GM23338 (cell line): ENCODE measurements around the gene RAB25. TPM values are rescaled to one million over a fixed set of nuclear protein-coding genes. Genes with fewer than 3 reads are reported as not detected.

Experiments
- ATAC-seq: fragments of 200-7000 bp; cut with Tn5 transposase; 3 replicates; pipeline ENCODE4 v1.9.1; 2020
- DNase-seq: peaks from one replicate; pipeline ENCODE4 v3.0.0-alpha.2; 2015; ENCODE audit warnings: low spot score
- H2AFZ ChIP-seq: fragments of 200-600 bp; sonication (generic); 2 replicates; pipeline ENCODE4 v1.8.0; 2016; ENCODE audit warnings: antibody characterized with exemption, mild to moderate bottlenecking, moderate library complexity
- H3F3A ChIP-seq: fragments of 200-600 bp; sonication (generic); replicated peaks from 2 replicates; pipeline ENCODE4 v1.8.0; 2017; ENCODE audit warnings: antibody characterized with exemption, mixed run types, low read depth
- H3K27ac ChIP-seq: fragments of 200-600 bp; sonication (generic); 2 replicates; pipeline ENCODE4 v1.6.1; 2016; ENCODE audit warnings: low read depth
- H3K27me3 ChIP-seq: fragments of 200-600 bp; sonication (generic); 2 replicates; pipeline ENCODE4 v1.8.0; 2016; ENCODE audit warnings: mild to moderate bottlenecking, mixed run types, moderate library complexity; ENCODE audit not compliant: insufficient read depth
- H3K36me3 ChIP-seq: fragments of 200-600 bp; sonication (generic); 2 replicates; pipeline ENCODE4 v1.8.0; 2016; ENCODE audit warnings: mild to moderate bottlenecking; ENCODE audit not compliant: insufficient read depth
- H3K4me1 ChIP-seq: fragments of 200-600 bp; sonication (generic); 2 replicates; pipeline ENCODE4 v1.8.0; 2016; ENCODE audit warnings: mild to moderate bottlenecking, moderate library complexity; ENCODE audit not compliant: insufficient read depth
- H3K4me2 ChIP-seq: fragments of 200-600 bp; sonication (generic); 2 replicates; pipeline ENCODE4 v1.7.1; 2017; ENCODE audit warnings: mixed run types
- H3K4me3 ChIP-seq: fragments of 200-600 bp; sonication (generic); 2 replicates; pipeline ENCODE4 v1.6.1; 2016; ENCODE audit warnings: mixed run types
- H3K79me2 ChIP-seq: fragments of 200-600 bp; sonication (generic); replicated peaks from 2 replicates; pipeline ENCODE4 v1.8.0; 2017; ENCODE audit warnings: mild to moderate bottlenecking; ENCODE audit not compliant: insufficient read depth
- H3K9me2 ChIP-seq: fragments of 200-600 bp; sonication (generic); 2 replicates; pipeline ENCODE4 v1.8.0; 2017; ENCODE audit not compliant: insufficient read depth
- H4K20me1 ChIP-seq: fragments of 200-600 bp; sonication (generic); replicated peaks from 2 replicates; pipeline ENCODE4 v1.8.0; 2017; ENCODE audit warnings: mild to moderate bottlenecking; ENCODE audit not compliant: insufficient read depth
- H3K27ac Mint-ChIP-seq: 2 replicates; pipeline ENCODE4 v1.8.0; 2020; ENCODE audit warnings: inconsistent platforms, mild to moderate bottlenecking, moderate library complexity, mixed read lengths
- H3K27me3 Mint-ChIP-seq: 3 replicates; pipeline ENCODE4 v1.8.0; 2022; ENCODE audit warnings: low read depth, mild to moderate bottlenecking, moderate library complexity, mixed read lengths, inconsistent platforms; ENCODE audit not compliant: insufficient read depth, poor library complexity
- H3K36me3 Mint-ChIP-seq: 3 replicates; pipeline ENCODE4 v1.8.0; 2021; ENCODE audit warnings: low read depth, mild to moderate bottlenecking, inconsistent platforms, moderate library complexity, mixed read lengths
- H3K4me1 Mint-ChIP-seq: 3 replicates; pipeline ENCODE4 v1.8.0; 2020; ENCODE audit warnings: mild to moderate bottlenecking, inconsistent platforms, mixed read lengths
- H3K4me3 Mint-ChIP-seq: 3 replicates; pipeline ENCODE4 v1.8.0; 2021; ENCODE audit warnings: moderate library complexity, mild to moderate bottlenecking, inconsistent platforms, mixed read lengths
- H3K9me3 Mint-ChIP-seq: 3 replicates; pipeline ENCODE4 v1.8.0; 2020; ENCODE audit warnings: moderate library complexity, mild to moderate bottlenecking, inconsistent platforms, mixed read lengths
- CREB1 ChIP-seq: fragments of 250-450 bp; sonication (Bioruptor Pico); IDR thresholded peaks from 2 replicates; pipeline ENCODE4 v1.5.0; 2020; ENCODE audit warnings: low read depth, mild to moderate bottlenecking, moderate library complexity
- EZH2 ChIP-seq: fragments of 200-600 bp; sonication (generic); IDR thresholded peaks from one replicate; pipeline ENCODE4 v1.8.0; 2017; ENCODE audit warnings: antibody characterized with exemption, mild to moderate bottlenecking, low read depth; ENCODE audit not compliant: unreplicated experiment
- EZH2phosphoT487 ChIP-seq: fragments of 200-600 bp; sonication (generic); IDR thresholded peaks from one replicate; pipeline ENCODE4 v1.8.1; 2018; ENCODE audit warnings: antibody characterized with exemption; ENCODE audit not compliant: unreplicated experiment
- NANOG ChIP-seq: IDR thresholded peaks from 2 replicates; pipeline ENCODE4 v1.6.1; 2016; ENCODE audit warnings: antibody characterized with exemption, borderline replicate concordance
- STAT1 ChIP-seq: IDR thresholded peaks from one replicate; pipeline ENCODE4 v1.6.1; 2016; ENCODE audit warnings: antibody characterized with exemption; ENCODE audit not compliant: unreplicated experiment
- ZNF114 ChIP-seq: fragments of 250-450 bp; sonication (Bioruptor Pico); IDR thresholded peaks from 2 replicates; pipeline ENCODE4 v1.5.0; 2020; ENCODE audit warnings: mild to moderate bottlenecking, moderate library complexity
- ZNF331 ChIP-seq: fragments of 250-450 bp; sonication (Bioruptor Pico); IDR thresholded peaks from 2 replicates; pipeline ENCODE4 v1.5.0; 2020; ENCODE audit warnings: low read depth, mild to moderate bottlenecking, moderate library complexity
- polyA plus RNA-seq: library from polyadenylated mRNA; unstranded; fragments of >200 nt; fragmentation: Nextera tagmentation; extraction: Ambion mirVana; gene quantifications from 2 replicates; pipeline ENCODE4 v1.2.1, GENCODE V29; 2016
- total RNA-seq: library from RNA; depleted of rRNA; stranded (reverse); fragments of >200 nt; shearing (Covaris generic); gene quantifications from 2 replicates; pipeline ENCODE4 v1.2.3, GENCODE V29; 2014
- TF ChIP-seq, protein P1 (sequence below), 2 experiments: fragments of 200-600 bp in 1 of 2; sonication (generic) in 1 of 2; conservative IDR thresholded peaks; 2 replicates each; pipeline versions ENCODE4 v1.5.1 to v1.6.1; 2016 to 2017; ENCODE audit warnings: antibody characterized with exemption in 2 of 2, low read depth in 2 of 2, mild to moderate bottlenecking in 2 of 2, moderate library complexity in 1 of 2
- TF ChIP-seq, protein P2 (sequence below): fragments of 250-450 bp; sonication (Bioruptor Pico); IDR thresholded peaks from 2 replicates; pipeline ENCODE4 v1.5.0; 2020; ENCODE audit warnings: mild to moderate bottlenecking, moderate library complexity
- TF ChIP-seq, protein P3 (sequence below): IDR thresholded peaks from 2 replicates; pipeline ENCODE4 v1.6.1; 2016; ENCODE audit warnings: antibody characterized with exemption

The RAB25 gene
- total and polyA plus RNA-seq, 2 experiments from 2014 or later = 30.0 to 42.7 TPM

DNA sequence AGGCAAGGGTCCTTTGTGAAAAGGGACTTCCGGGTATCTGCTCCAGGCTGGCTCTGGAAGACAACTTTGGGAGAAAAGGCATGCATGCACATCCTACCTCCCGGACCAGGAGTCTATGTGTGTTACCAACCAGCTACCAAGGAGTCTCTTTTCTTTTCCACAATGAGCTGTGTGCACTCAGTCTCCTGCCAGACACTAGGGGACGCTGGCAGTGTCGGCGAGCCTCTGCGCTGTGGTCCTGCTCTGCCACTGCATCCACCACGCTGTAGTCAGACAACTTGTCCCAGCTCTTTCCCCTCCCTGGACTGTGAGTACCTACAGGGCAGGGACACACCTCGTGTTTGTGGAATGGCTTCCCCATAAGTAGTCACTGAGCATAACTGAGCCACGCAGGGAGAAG lies 35.1 kb upstream of the RAB25 start:
- Histone ChIP-seq H3K9me2 (no peaks in the 10 kb centered on the region), H3K27me3 (no peaks in the 10 kb centered on the region), H3K4me1 (peaks cover 4% of the 10 kb centered on the region), H3K27ac (no peak overlapping the region), H3F3A (0 out of 2 replicates have a peak, but pooled peaks cover 3% of the 10 kb centered on the region), H3K36me3 (no peaks in the 10 kb centered on the region), H4K20me1 (no peaks in the 10 kb centered on the region), H3K4me3 (no peak overlapping the region), H3K4me2 (no peak overlapping the region), H2AFZ (peak overlapping the region; percentile 91; the same call in 1 of the 2 replicates), H3K79me2 (no peaks in the 10 kb centered on the region)
- peak; percentile 99 for ATAC-seq
- DNase-seq = peak; percentile 84
- Mint-ChIP-seq H3K27ac (no peak overlapping the region), H3K36me3 (no peaks in the 10 kb centered on the region), H3K4me1 (peaks cover 12% of the 10 kb centered on the region), H3K9me3 (no peaks in the 10 kb centered on the region), H3K4me3 (no peak overlapping the region; the same call in 2 of the 3 replicates), H3K27me3 (peaks cover under 1% of the 10 kb centered on the region)
- no peak for TF ChIP-seq EZH2phosphoT487
- TF ChIP-seq, protein P1, sequence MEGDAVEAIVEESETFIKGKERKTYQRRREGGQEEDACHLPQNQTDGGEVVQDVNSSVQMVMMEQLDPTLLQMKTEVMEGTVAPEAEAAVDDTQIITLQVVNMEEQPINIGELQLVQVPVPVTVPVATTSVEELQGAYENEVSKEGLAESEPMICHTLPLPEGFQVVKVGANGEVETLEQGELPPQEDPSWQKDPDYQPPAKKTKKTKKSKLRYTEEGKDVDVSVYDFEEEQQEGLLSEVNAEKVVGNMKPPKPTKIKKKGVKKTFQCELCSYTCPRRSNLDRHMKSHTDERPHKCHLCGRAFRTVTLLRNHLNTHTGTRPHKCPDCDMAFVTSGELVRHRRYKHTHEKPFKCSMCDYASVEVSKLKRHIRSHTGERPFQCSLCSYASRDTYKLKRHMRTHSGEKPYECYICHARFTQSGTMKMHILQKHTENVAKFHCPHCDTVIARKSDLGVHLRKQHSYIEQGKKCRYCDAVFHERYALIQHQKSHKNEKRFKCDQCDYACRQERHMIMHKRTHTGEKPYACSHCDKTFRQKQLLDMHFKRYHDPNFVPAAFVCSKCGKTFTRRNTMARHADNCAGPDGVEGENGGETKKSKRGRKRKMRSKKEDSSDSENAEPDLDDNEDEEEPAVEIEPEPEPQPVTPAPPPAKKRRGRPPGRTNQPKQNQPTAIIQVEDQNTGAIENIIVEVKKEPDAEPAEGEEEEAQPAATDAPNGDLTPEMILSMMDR (conservative IDR thresholded peaks at IDR 0.05; ENCODE audit: low read depth in 2 of 2) = peak; percentile 65 to 92
- TF ChIP-seq ZNF331 (CRISPR knock-in tag) = no peak

DNA sequence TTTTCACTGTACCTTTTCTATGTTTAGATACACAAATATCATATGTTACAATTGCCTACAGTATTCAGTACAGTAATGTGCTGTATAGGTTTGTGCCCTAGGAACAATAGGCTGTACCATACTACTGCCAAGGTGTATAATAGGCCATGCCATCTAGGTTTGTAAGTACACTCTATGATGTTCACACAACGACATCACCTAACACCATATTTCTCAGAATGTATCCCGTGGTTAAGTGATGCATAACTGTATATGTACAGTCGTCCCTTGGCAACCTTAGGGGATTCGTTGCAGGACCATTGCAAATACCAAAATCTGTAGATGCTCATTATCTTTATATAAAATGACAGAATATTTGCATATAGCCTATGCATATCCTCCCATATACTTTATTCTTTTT lies 34.4 kb upstream of the RAB25 start:
- Histone ChIP-seq H3K9me2 (no peaks in the 10 kb centered on the region), H4K20me1 (no peaks in the 10 kb centered on the region), H2AFZ (no peak overlapping the region), H3F3A (0 out of 2 replicates have a peak, but pooled peaks cover 2% of the 10 kb centered on the region), H3K79me2 (no peaks in the 10 kb centered on the region), H3K4me1 (peaks cover 4% of the 10 kb centered on the region; the same call in 1 of the 2 replicates), H3K4me2 (no peak overlapping the region), H3K27ac (no peak overlapping the region), H3K4me3 (no peak overlapping the region), H3K36me3 (no peaks in the 10 kb centered on the region), H3K27me3 (no peaks in the 10 kb centered on the region)
- Mint-ChIP-seq H3K27ac (no peak overlapping the region), H3K27me3 (no peaks in the 10 kb centered on the region), H3K4me3 (no peak overlapping the region), H3K9me3 (no peaks in the 10 kb centered on the region), H3K36me3 (no peaks in the 10 kb centered on the region), H3K4me1 (peaks cover 12% of the 10 kb centered on the region)
- ATAC-seq = no peak
- DNase-seq = no peak
- TF ChIP-seq, protein P1 (conservative IDR thresholded peaks at IDR 0.05; ENCODE audit: low read depth in 2 of 2) = no peak
- TF ChIP-seq NANOG (no peak), EZH2 (no peak), STAT1 (no peak), EZH2phosphoT487 (no peak), ZNF114 (CRISPR knock-in tag) (no peak), ZNF331 (CRISPR knock-in tag) (no peak), CREB1 (no peak)
- TF ChIP-seq, protein P2, sequence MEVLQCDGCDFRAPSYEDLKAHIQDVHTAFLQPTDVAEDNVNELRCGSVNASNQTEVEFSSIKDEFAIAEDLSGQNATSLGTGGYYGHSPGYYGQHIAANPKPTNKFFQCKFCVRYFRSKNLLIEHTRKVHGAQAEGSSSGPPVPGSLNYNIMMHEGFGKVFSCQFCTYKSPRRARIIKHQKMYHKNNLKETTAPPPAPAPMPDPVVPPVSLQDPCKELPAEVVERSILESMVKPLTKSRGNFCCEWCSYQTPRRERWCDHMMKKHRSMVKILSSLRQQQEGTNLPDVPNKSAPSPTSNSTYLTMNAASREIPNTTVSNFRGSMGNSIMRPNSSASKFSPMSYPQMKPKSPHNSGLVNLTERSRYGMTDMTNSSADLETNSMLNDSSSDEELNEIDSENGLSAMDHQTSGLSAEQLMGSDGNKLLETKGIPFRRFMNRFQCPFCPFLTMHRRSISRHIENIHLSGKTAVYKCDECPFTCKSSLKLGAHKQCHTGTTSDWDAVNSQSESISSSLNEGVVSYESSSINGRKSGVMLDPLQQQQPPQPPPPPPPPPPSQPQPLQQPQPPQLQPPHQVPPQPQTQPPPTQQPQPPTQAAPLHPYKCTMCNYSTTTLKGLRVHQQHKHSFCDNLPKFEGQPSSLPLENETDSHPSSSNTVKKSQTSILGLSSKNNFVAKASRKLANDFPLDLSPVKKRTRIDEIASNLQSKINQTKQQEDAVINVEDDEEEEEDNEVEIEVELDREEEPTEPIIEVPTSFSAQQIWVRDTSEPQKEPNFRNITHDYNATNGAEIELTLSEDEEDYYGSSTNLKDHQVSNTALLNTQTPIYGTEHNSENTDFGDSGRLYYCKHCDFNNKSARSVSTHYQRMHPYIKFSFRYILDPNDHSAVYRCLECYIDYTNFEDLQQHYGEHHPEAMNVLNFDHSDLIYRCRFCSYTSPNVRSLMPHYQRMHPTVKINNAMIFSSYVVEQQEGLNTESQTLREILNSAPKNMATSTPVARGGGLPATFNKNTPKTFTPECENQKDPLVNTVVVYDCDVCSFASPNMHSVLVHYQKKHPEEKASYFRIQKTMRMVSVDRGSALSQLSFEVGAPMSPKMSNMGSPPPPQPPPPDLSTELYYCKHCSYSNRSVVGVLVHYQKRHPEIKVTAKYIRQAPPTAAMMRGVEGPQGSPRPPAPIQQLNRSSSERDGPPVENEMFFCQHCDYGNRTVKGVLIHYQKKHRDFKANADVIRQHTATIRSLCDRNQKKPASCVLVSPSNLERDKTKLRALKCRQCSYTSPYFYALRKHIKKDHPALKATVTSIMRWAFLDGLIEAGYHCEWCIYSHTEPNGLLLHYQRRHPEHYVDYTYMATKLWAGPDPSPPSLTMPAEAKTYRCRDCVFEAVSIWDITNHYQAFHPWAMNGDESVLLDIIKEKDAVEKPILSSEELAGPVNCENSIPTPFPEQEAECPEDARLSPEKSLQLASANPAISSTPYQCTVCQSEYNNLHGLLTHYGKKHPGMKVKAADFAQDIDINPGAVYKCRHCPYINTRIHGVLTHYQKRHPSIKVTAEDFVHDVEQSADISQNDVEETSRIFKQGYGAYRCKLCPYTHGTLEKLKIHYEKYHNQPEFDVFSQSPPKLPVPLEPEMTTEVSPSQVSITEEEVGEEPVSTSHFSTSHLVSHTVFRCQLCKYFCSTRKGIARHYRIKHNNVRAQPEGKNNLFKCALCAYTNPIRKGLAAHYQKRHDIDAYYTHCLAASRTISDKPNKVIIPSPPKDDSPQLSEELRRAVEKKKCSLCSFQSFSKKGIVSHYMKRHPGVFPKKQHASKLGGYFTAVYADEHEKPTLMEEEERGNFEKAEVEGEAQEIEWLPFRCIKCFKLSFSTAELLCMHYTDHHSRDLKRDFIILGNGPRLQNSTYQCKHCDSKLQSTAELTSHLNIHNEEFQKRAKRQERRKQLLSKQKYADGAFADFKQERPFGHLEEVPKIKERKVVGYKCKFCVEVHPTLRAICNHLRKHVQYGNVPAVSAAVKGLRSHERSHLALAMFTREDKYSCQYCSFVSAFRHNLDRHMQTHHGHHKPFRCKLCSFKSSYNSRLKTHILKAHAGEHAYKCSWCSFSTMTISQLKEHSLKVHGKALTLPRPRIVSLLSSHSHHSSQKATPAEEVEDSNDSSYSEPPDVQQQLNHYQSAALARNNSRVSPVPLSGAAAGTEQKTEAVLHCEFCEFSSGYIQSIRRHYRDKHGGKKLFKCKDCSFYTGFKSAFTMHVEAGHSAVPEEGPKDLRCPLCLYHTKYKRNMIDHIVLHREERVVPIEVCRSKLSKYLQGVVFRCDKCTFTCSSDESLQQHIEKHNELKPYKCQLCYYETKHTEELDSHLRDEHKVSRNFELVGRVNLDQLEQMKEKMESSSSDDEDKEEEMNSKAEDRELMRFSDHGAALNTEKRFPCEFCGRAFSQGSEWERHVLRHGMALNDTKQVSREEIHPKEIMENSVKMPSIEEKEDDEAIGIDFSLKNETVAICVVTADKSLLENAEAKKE (CRISPR knock-in tag) = no peak
- TF ChIP-seq, protein P3, sequence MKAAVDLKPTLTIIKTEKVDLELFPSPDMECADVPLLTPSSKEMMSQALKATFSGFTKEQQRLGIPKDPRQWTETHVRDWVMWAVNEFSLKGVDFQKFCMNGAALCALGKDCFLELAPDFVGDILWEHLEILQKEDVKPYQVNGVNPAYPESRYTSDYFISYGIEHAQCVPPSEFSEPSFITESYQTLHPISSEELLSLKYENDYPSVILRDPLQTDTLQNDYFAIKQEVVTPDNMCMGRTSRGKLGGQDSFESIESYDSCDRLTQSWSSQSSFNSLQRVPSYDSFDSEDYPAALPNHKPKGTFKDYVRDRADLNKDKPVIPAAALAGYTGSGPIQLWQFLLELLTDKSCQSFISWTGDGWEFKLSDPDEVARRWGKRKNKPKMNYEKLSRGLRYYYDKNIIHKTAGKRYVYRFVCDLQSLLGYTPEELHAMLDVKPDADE = no peak
